Stomach (tissue), 4 donors: ENCODE results near the gene RGS10.

ENCODE experiments used
- EP300 ChIP-seq: sonication (generic); formaldehyde crosslinking; IDR thresholded peaks from one replicate; pipeline ENCODE4 v1.6.1; 2017; ENCODE audit warnings: antibody characterized with exemption
- POLR2A ChIP-seq, 4 donors: fragments of 450-650 bp; IDR thresholded peaks; one replicate each; pipeline ENCODE4 v1.6.1; 2016; ENCODE audit warnings: antibody characterized with exemption in 4 of 4, control low read depth in 2 of 4, mild to moderate bottlenecking in 1 of 4, moderate library complexity in 1 of 4
- POLR2AphosphoS5 ChIP-seq, 3 donors: sonication (generic); formaldehyde crosslinking; IDR thresholded peaks; one replicate each; pipeline ENCODE4 v1.6.1; 2016; ENCODE audit warnings: antibody characterized with exemption in 3 of 3
- TF ChIP-seq, protein P1 (sequence below), 7 experiments: fragments of 450-650 bp in 4 of 7; fragments of 200-600 bp in 3 of 7; sonication (generic) in 3 of 7; IDR thresholded peaks; one replicate each; pipeline ENCODE4 v1.5.1; 2016 to 2019; ENCODE audit warnings: antibody characterized with exemption in 7 of 7, control low read depth in 2 of 7, mild to moderate bottlenecking in 1 of 7

DNA sequence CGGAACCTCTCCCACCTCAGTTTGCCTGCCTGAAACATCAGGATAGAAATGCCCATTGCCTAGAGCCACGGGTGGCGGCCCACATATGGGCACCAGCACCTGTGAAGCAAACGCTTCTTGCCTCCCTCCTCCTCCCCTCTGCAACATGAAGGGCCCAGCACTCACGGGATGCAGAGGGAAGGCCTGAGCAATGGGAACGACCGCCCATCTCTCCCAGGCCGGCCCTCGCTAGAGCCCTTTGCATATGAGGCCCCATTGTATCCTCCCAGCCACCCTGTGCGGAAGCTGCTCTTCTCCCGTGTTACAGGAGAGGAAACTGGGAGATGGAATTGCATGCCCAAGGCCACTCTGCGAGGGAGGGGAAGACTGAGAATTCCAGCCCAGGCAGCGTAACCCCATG is 88.2 kb downstream of the RGS10 start:
- TF ChIP-seq, protein P1, sequence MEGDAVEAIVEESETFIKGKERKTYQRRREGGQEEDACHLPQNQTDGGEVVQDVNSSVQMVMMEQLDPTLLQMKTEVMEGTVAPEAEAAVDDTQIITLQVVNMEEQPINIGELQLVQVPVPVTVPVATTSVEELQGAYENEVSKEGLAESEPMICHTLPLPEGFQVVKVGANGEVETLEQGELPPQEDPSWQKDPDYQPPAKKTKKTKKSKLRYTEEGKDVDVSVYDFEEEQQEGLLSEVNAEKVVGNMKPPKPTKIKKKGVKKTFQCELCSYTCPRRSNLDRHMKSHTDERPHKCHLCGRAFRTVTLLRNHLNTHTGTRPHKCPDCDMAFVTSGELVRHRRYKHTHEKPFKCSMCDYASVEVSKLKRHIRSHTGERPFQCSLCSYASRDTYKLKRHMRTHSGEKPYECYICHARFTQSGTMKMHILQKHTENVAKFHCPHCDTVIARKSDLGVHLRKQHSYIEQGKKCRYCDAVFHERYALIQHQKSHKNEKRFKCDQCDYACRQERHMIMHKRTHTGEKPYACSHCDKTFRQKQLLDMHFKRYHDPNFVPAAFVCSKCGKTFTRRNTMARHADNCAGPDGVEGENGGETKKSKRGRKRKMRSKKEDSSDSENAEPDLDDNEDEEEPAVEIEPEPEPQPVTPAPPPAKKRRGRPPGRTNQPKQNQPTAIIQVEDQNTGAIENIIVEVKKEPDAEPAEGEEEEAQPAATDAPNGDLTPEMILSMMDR (IDR thresholded peaks at IDR 0.05): no peak
- TF ChIP-seq POLR2A (IDR thresholded peaks at IDR 0.05) (no peak), POLR2AphosphoS5 (IDR thresholded peaks at IDR 0.05) (no peak), EP300 (no peak)
